Choroid plexus epithelial cell (primary cell): ENCODE measurements around the gene SFMBT2.
"Not testable (repeated sequence)": the region's sequence is repeated elsewhere in the genome, so short reads cannot be mapped to it uniquely, and the experiment has no call there.

Source experiments
- DNase-seq: peaks from one replicate; pipeline ENCODE4 v3.0.0-alpha.2; 2010; ENCODE audit warnings: low read depth
- H3K4me3 ChIP-seq: 2 replicates; pipeline ENCODE4 v1.5.1; 2011; ENCODE audit warnings: low read depth, mild to moderate bottlenecking, control low read depth, low read length, moderate library complexity
- CTCF ChIP-seq: conservative IDR thresholded peaks from 2 replicates; pipeline ENCODE4 v1.5.1; 2011; ENCODE audit warnings: low read depth, mild to moderate bottlenecking, control low read depth, inconsistent platforms, low read length, moderate library complexity

Gene SFMBT2

GRCh38 chr10:7401782-7402181, 9.1 kb downstream of the SFMBT2 start:
- TF ChIP-seq CTCF = no peak
- H3K4me3 ChIP-seq = no peak overlapping the region
- no peak for DNase-seq

GRCh38 chr10:7401156-7401555, 9.7 kb downstream of the SFMBT2 start:
- H3K4me3 ChIP-seq = no peak overlapping the region
- TF ChIP-seq CTCF = no peak
- DNase-seq = no peak

- no peak overlapping the region for H3K4me3 ChIP-seq
- DNase-seq = no peak
- TF ChIP-seq CTCF = no peak
Measured at GRCh38 chr10:7400068-7400715, 10.6 kb downstream of the SFMBT2 start.

GRCh38 chr10:7399533-7399932, 11.3 kb downstream of the SFMBT2 start:
- H3K4me3 ChIP-seq = no peak overlapping the region
- TF ChIP-seq CTCF = no peak
- no peak for DNase-seq

GRCh38 chr10:7397049-7398035, 13.5 kb downstream of the SFMBT2 start:
- DNase-seq = no peak
- H3K4me3 ChIP-seq = no peak overlapping the region
- TF ChIP-seq CTCF = no peak

- DNase-seq = not testable (repeated sequence)
Measured at GRCh38 chr10:7392301-7392700, 18.5 kb downstream of the SFMBT2 start.

GRCh38 chr10:7391748-7392147, 19.1 kb downstream of the SFMBT2 start:
- TF ChIP-seq CTCF = no peak
- DNase-seq = no peak
- no peak overlapping the region for H3K4me3 ChIP-seq

More at GRCh38 chr10:7392301-7392700, 18.5 kb downstream of the SFMBT2 start:
- H3K4me3 ChIP-seq = not testable (repeated sequence)

- H3K4me3 ChIP-seq, DNase-seq: not testable (repeated sequence)
Measured at GRCh38 chr10:7390689-7391110, 20.1 kb downstream of the SFMBT2 start.
